Measurements from ENCODE around the gene ADGRF1. TPM values are rescaled to one million over a fixed set of nuclear protein-coding genes. Genes with fewer than 3 reads are reported as not detected.

The ADGRF1 gene
- total RNA-seq, 2 donors from 2014 or later, result not detected

DNA sequence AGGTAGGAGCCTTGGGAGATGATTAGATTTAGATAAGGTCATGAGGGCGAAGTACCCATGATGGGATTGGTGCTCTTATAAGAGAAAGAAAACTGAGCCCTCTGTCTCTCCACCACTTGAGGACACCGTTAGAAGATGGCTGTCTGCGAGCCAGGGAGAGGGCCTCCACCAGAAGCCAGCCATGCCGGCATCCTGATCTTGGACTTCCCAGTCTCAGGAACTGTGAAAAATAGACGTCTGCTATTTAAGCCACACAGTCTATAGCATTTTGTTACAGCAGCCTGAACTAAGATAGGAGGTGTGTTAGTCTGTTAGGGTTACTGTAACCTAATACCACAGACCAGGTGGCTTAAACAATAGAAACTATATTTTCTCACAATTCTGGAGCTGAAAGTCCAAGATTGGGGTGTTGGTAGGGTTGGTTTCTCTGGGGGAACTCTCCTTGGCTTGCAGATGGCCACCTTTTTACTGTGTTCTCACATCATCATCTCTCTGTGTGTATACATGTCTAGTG lies 38.0 kb upstream of the ADGRF1 start:
- no peak for DNase-seq (ENCODE audit: low spot score)
- H3K4me1 ChIP-seq, result peaks cover 0 to 26% of the 10 kb centered on the region in 2 donors
- no peaks in the 10 kb centered on the region for H3K27me3 ChIP-seq
- TF ChIP-seq, protein P1, sequence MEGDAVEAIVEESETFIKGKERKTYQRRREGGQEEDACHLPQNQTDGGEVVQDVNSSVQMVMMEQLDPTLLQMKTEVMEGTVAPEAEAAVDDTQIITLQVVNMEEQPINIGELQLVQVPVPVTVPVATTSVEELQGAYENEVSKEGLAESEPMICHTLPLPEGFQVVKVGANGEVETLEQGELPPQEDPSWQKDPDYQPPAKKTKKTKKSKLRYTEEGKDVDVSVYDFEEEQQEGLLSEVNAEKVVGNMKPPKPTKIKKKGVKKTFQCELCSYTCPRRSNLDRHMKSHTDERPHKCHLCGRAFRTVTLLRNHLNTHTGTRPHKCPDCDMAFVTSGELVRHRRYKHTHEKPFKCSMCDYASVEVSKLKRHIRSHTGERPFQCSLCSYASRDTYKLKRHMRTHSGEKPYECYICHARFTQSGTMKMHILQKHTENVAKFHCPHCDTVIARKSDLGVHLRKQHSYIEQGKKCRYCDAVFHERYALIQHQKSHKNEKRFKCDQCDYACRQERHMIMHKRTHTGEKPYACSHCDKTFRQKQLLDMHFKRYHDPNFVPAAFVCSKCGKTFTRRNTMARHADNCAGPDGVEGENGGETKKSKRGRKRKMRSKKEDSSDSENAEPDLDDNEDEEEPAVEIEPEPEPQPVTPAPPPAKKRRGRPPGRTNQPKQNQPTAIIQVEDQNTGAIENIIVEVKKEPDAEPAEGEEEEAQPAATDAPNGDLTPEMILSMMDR (IDR thresholded peaks at IDR 0.05), result no peak
- H3K9me3 ChIP-seq, result no peaks in the 10 kb centered on the region
- no peak overlapping the region for H3K4me3 ChIP-seq
- H3K36me3 ChIP-seq, result no peaks in the 10 kb centered on the region
- no peak overlapping the region for H3K27ac ChIP-seq

- DNase-seq (ENCODE audit: low spot score), result no peak
Observed at GRCh38 chr6:47079638-47080037, 37.5 kb upstream of the ADGRF1 start.

DNA sequence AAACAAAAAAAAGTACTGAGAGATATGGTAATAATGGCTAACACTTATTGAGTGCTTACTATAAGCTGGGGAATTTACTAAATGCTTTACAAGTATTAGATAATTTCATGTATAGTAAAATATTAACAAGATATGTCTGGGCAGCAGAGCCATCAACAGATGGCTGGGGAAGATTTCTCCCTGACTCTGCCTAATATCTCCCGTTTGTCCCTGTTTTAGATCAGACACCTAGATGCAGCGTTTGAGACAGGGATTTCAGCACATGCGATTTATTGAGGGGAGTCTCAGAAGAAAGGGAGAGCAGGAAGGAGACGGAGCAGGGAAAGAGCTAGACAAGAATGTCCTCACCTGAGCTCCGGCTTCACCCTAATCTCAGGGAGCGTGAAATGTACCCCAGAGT lies 36.9 kb upstream of the ADGRF1 start:
- H3K27ac ChIP-seq, result no peak overlapping the region
- H3K4me3 ChIP-seq, result no peak overlapping the region
- no peaks in the 10 kb centered on the region for H3K9me3 ChIP-seq
- TF ChIP-seq, protein P1 (IDR thresholded peaks at IDR 0.05), result no peak
- no peaks in the 10 kb centered on the region for H3K36me3 ChIP-seq
- H3K4me1 ChIP-seq, result peaks cover 0 to 20% of the 10 kb centered on the region in 2 donors
- no peak for DNase-seq (ENCODE audit: low spot score)
- no peaks in the 10 kb centered on the region for H3K27me3 ChIP-seq

More at GRCh38 chr6:47079638-47080037, 37.5 kb upstream of the ADGRF1 start:
- H3K27me3 ChIP-seq, result no peaks in the 10 kb centered on the region
- H3K36me3 ChIP-seq, result no peaks in the 10 kb centered on the region
- TF ChIP-seq, protein P1 (IDR thresholded peaks at IDR 0.05), result no peak
- H3K27ac ChIP-seq, result no peak overlapping the region
- no peak overlapping the region for H3K4me3 ChIP-seq
- peaks cover 0 to 26% of the 10 kb centered on the region in 2 donors for H3K4me1 ChIP-seq
- H3K9me3 ChIP-seq, result no peaks in the 10 kb centered on the region

DNA sequence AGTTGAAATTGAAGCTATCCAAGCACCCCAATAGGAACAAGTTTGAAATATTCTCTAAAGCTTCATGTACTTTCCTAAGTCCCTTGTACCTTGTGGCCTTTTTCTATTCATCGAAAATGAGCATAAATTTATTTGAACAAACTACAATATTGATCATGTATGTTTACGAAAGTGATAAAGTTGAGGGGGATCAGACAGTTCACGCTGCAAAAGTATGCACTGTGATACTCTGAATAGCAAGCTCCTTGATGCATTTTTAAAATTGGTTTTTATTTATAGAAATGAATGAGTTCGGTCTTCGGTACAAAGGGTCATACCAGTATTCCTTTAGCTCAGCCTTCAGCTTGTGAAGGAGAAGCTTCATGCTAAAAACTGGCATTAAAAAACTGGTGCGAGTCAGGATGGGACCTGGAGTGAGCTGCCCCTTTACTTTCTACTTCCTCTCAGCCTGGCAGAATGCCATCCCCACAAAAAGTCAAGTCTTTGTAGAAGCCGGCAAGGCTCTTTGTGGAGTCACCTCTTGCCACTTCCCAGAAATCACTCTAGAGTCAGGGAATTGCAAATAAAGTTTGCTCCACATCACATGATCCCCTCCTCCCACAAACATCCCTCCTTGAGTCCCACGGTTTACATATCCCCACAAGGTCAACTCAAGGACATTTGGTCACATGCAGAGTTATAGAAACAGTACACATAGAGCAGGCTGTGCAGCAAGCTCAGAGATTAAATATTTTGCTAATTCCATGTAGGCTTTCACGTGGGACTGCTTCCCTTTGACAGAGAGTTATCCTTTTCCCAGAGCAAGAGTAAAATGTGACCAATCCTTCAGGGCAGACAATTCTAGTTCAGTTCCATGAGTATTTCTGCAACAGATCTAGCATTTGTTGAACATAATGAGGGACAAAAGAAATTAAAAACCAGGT lies 34.6 kb upstream of the ADGRF1 start:
- Histone ChIP-seq H3K4me1 (peaks cover 0 to 9% of the 10 kb centered on the region in 2 donors), H3K27me3 (no peaks in the 10 kb centered on the region), H3K36me3 (no peaks in the 10 kb centered on the region), H3K4me3 (no peak overlapping the region), H3K9me3 (no peaks in the 10 kb centered on the region), H3K27ac (no peak overlapping the region)
- TF ChIP-seq, protein P1 (IDR thresholded peaks at IDR 0.05), result no peak
- DNase-seq (ENCODE audit: low spot score), result no peak

DNA sequence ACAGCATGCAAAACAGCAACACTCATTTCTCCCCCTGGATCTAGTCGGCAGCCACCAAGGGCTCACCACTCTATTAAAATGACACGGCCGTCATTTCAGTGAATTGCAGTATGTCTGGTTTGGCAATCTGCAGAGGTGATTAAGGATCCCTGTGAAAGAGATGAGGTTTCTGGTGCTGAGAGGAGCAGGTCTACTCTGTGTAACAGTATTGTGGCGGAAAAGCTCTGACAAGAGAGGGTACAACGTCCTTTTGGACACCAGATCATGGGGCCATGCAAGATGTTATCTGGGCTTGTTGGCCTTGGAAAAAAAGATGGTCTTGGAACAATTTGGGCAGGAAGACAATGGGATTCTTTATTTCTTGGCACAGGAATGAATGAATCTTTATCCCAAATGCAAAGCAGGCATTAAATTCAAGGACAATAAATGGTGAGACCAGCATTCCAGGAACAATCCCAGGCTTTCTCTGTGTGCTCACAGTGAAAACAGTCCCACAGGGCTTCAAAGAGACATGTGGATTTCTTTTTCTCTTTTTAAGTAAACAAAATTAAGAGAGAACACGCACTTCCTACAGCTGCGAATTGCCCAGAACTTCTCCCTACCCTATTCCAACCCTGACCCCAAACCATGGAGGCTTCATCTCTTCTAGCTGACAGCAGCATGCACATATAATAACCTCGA lies 33.7 kb upstream of the ADGRF1 start:
- H3K4me1 ChIP-seq, result peaks cover 0 to 9% of the 10 kb centered on the region in 2 donors
- TF ChIP-seq, protein P1 (IDR thresholded peaks at IDR 0.05), result no peak

More for the DNA sequence above, 33.7 kb upstream of the ADGRF1 start:
- no peak overlapping the region for H3K4me3 ChIP-seq
- no peaks in the 10 kb centered on the region for H3K9me3 ChIP-seq
- H3K27ac ChIP-seq, result no peak overlapping the region
- no peaks in the 10 kb centered on the region for H3K27me3 ChIP-seq
- no peak for DNase-seq (ENCODE audit: low spot score)
- H3K36me3 ChIP-seq, result no peaks in the 10 kb centered on the region

Data from right atrium auricular region (tissue), 2 donors.